ENCODE data around the gene ABCC9.

ABCC9 gene

GRCh38 chr12:21940549-21941505 is at the start of gene ABCC9:
Gene ABCC9, minus strand, starts transcription at chr12:21941426. Its CDS starts 4,752 bp downstream, at chr12:21936674.
- H3K27ac ChIP-seq: no peak within 1 kb of the TSS
- no peak for TF ChIP-seq CTCF (IDR thresholded peaks at IDR 0.05)
- H3K4me3 ChIP-seq (ENCODE audit: low read depth in 1 of 2, low read length in 1 of 2): no peak within 1 kb of the TSS

GRCh38 chr12:21989819-21990412 is 48.7 kb upstream of the ABCC9 start:
- H3K9me3 ChIP-seq: no peaks in the 10 kb centered on the region
- H3K27ac ChIP-seq: no peak overlapping the region
- TF ChIP-seq CTCF (IDR thresholded peaks at IDR 0.05): no peak
- no peaks in the 10 kb centered on the region for H3K27me3 ChIP-seq
- no peak overlapping the region for H3K4me3 ChIP-seq (ENCODE audit: low read depth in 1 of 2, low read length in 1 of 2)
- H3K4me1 ChIP-seq (ENCODE audit: control insufficient read depth in 1 of 2, insufficient read depth in 1 of 2, low read depth in 1 of 2, low read length in 1 of 2): no peaks in the 10 kb centered on the region
- H3K36me3 ChIP-seq: no peaks in the 10 kb centered on the region

More at GRCh38 chr12:21940549-21941505, at the start of gene ABCC9:
- Histone ChIP-seq H3K36me3 (no peaks in the 10 kb centered on the region), H3K27me3 (peaks cover 80% of the 10 kb centered on the region), H3K9me3 (no peaks in the 10 kb centered on the region), H3K4me1 (ENCODE audit: control insufficient read depth in 1 of 2, insufficient read depth in 1 of 2, low read depth in 1 of 2, low read length in 1 of 2) (no peaks in the 10 kb centered on the region)

- H3K27me3 ChIP-seq: no peaks in the 10 kb centered on the region
These were observed 47.4 kb upstream of the ABCC9 start for GRCh38 chr12:21988619-21989018.

GRCh38 chr12:21987755-21988154 is 46.5 kb upstream of the ABCC9 start:
- Histone ChIP-seq H3K36me3 (no peaks in the 10 kb centered on the region), H3K4me1 (ENCODE audit: control insufficient read depth in 1 of 2, insufficient read depth in 1 of 2, low read depth in 1 of 2, low read length in 1 of 2) (no peaks in the 10 kb centered on the region), H3K4me3 (ENCODE audit: low read depth in 1 of 2, low read length in 1 of 2) (no peak overlapping the region), H3K27me3 (no peaks in the 10 kb centered on the region), H3K9me3 (no peaks in the 10 kb centered on the region), H3K27ac (no peak overlapping the region)
- no peak for TF ChIP-seq CTCF (IDR thresholded peaks at IDR 0.05)

More at GRCh38 chr12:21988619-21989018, 47.4 kb upstream of the ABCC9 start:
- H3K4me3 ChIP-seq (ENCODE audit: low read depth in 1 of 2, low read length in 1 of 2): no peak overlapping the region
- no peaks in the 10 kb centered on the region for H3K36me3 ChIP-seq
- no peaks in the 10 kb centered on the region for H3K9me3 ChIP-seq
- H3K27ac ChIP-seq: no peak overlapping the region
- H3K4me1 ChIP-seq (ENCODE audit: control insufficient read depth in 1 of 2, insufficient read depth in 1 of 2, low read depth in 1 of 2, low read length in 1 of 2): no peaks in the 10 kb centered on the region
- no peak for TF ChIP-seq CTCF (IDR thresholded peaks at IDR 0.05)

GRCh38 chr12:21985155-21985554 is 43.9 kb upstream of the ABCC9 start:
- no peak overlapping the region for H3K4me3 ChIP-seq (ENCODE audit: low read depth in 1 of 2, low read length in 1 of 2)
- H3K4me1 ChIP-seq (ENCODE audit: control insufficient read depth in 1 of 2, insufficient read depth in 1 of 2, low read depth in 1 of 2, low read length in 1 of 2): no peaks in the 10 kb centered on the region
- H3K9me3 ChIP-seq: no peaks in the 10 kb centered on the region
- TF ChIP-seq CTCF (IDR thresholded peaks at IDR 0.05): no peak
- no peaks in the 10 kb centered on the region for H3K27me3 ChIP-seq
- H3K36me3 ChIP-seq: no peaks in the 10 kb centered on the region
- no peak overlapping the region for H3K27ac ChIP-seq

All from neutrophil (primary cell).